ENCODE results near the gene EPC2.
A peak's percentile ranks its signal among the peaks of the same experiment; 100 is the strongest.

EPC2 gene

GRCh38 chr2:148704247-148704646 lies 59.7 kb downstream of the EPC2 start:
- no peak for DNase-seq (ENCODE audit: low spot score)
- no peak overlapping the region for H3K27ac ChIP-seq
- H3K4me3 ChIP-seq: no peak overlapping the region
- no peak for TF ChIP-seq CTCF (IDR thresholded peaks at IDR 0.05)

GRCh38 chr2:148716378-148716920 lies 71.9 kb downstream of the EPC2 start:
- no peak overlapping the region for H3K4me3 ChIP-seq
- no peak for TF ChIP-seq CTCF (IDR thresholded peaks at IDR 0.05)
- no peak for DNase-seq (ENCODE audit: low spot score)
- H3K27ac ChIP-seq: no peak overlapping the region

- TF ChIP-seq CTCF (IDR thresholded peaks at IDR 0.05): no peak
- H3K4me3 ChIP-seq: no peak overlapping the region
- no peak overlapping the region for H3K27ac ChIP-seq
- DNase-seq (ENCODE audit: low spot score): no peak
Measured at GRCh38 chr2:148718039-148718438, 73.5 kb downstream of the EPC2 start.

GRCh38 chr2:148719195-148719749 lies 74.7 kb downstream of the EPC2 start:
- no peak overlapping the region for H3K27ac ChIP-seq
- H3K4me3 ChIP-seq: no peak overlapping the region
- TF ChIP-seq CTCF (IDR thresholded peaks at IDR 0.05): no peak
- DNase-seq (ENCODE audit: low spot score): no peak

GRCh38 chr2:148719941-148720436 lies 75.4 kb downstream of the EPC2 start:
- no peak overlapping the region for H3K4me3 ChIP-seq
- H3K27ac ChIP-seq: no peak overlapping the region
- peak; percentile 70 for DNase-seq (ENCODE audit: low spot score)
- no peak for TF ChIP-seq CTCF (IDR thresholded peaks at IDR 0.05)

GRCh38 chr2:148720501-148721001 lies 76.0 kb downstream of the EPC2 start:
- TF ChIP-seq CTCF (IDR thresholded peaks at IDR 0.05): no peak
- peak; percentile 62 for DNase-seq (ENCODE audit: low spot score)
- Histone ChIP-seq H3K27ac (no peak overlapping the region), H3K4me3 (peak overlapping the region; percentile 2)

- no peak for TF ChIP-seq CTCF (IDR thresholded peaks at IDR 0.05)
- Histone ChIP-seq H3K27ac (no peak overlapping the region), H3K4me3 (no peak overlapping the region)
- no peak for DNase-seq (ENCODE audit: low spot score)
Measured at GRCh38 chr2:148721520-148721931, 77.0 kb downstream of the EPC2 start.

Data from coronary artery (tissue), 2 donors.